GM21390 (cell line): ENCODE data around the gene SLC9A3.

Experiments used
- ATAC-seq: cut with Tn5 transposase; IDR thresholded peaks from one replicate; pipeline ENCODE4 v1.9.1; 2021; ENCODE audit not compliant: unreplicated experiment

SLC9A3 gene

GRCh38 chr5:555058-555623 lies 30.9 kb upstream of the SLC9A3 start:
- no peak for ATAC-seq

- ATAC-seq = no peak
Measured at GRCh38 chr5:554284-554988, 30.2 kb upstream of the SLC9A3 start.

- ATAC-seq = no peak
Measured at GRCh38 chr5:553874-554273, 29.6 kb upstream of the SLC9A3 start.

- ATAC-seq = no peak
Measured at GRCh38 chr5:551406-551805, 27.2 kb upstream of the SLC9A3 start.

- ATAC-seq = no peak
Measured at GRCh38 chr5:549229-549628, 25.0 kb upstream of the SLC9A3 start.

- ATAC-seq = no peak
Measured at GRCh38 chr5:548256-548655, 24.0 kb upstream of the SLC9A3 start.

- ATAC-seq = no peak
Measured at GRCh38 chr5:547086-547924, 23.1 kb upstream of the SLC9A3 start.

- ATAC-seq = no peak
Measured at GRCh38 chr5:546376-546908, 22.2 kb upstream of the SLC9A3 start.

- no peak for ATAC-seq
Measured at GRCh38 chr5:545641-546375, 21.6 kb upstream of the SLC9A3 start.

GRCh38 chr5:544675-545355 lies 20.6 kb upstream of the SLC9A3 start:
- ATAC-seq = no peak

- peak; percentile 93 for ATAC-seq
Measured at GRCh38 chr5:543755-544674, 19.8 kb upstream of the SLC9A3 start.

GRCh38 chr5:543351-543750 lies 19.1 kb upstream of the SLC9A3 start:
- ATAC-seq = no peak

- no peak for ATAC-seq
Measured at GRCh38 chr5:542319-543311, 18.4 kb upstream of the SLC9A3 start.

- no peak for ATAC-seq
Measured at GRCh38 chr5:541539-542318, 17.5 kb upstream of the SLC9A3 start.

- ATAC-seq = no peak
Measured at GRCh38 chr5:540906-541538, 16.8 kb upstream of the SLC9A3 start.

- no peak for ATAC-seq
Measured at GRCh38 chr5:540071-540905, 16.0 kb upstream of the SLC9A3 start.
